Adrenal gland (tissue), 5 donors: ENCODE measurements around the gene PON3.

Source experiments
- POLR2A ChIP-seq, 2 donors: fragments of 450-650 bp; IDR thresholded peaks; one replicate each; pipeline ENCODE4 v1.6.1; 2017; ENCODE audit warnings: antibody characterized with exemption in 2 of 2, mild to moderate bottlenecking in 2 of 2, moderate library complexity in 1 of 2
- TF ChIP-seq, protein P1 (sequence below), 6 experiments: fragments of 450-650 bp in 4 of 6; fragments of 200-600 bp in 2 of 6; sonication (generic) in 1 of 6; IDR thresholded peaks; 1 replicate in 5 of 6; 2 replicates in 1 of 6; pipeline versions ENCODE4 v1.5.1 to v1.8.0; 2016 to 2021; ENCODE audit warnings: antibody characterized with exemption in 6 of 6, mild to moderate bottlenecking in 2 of 6, moderate library complexity in 1 of 6
- donor health status: DM: no; HTN: no; CAD: no.

- TF ChIP-seq, protein P1, sequence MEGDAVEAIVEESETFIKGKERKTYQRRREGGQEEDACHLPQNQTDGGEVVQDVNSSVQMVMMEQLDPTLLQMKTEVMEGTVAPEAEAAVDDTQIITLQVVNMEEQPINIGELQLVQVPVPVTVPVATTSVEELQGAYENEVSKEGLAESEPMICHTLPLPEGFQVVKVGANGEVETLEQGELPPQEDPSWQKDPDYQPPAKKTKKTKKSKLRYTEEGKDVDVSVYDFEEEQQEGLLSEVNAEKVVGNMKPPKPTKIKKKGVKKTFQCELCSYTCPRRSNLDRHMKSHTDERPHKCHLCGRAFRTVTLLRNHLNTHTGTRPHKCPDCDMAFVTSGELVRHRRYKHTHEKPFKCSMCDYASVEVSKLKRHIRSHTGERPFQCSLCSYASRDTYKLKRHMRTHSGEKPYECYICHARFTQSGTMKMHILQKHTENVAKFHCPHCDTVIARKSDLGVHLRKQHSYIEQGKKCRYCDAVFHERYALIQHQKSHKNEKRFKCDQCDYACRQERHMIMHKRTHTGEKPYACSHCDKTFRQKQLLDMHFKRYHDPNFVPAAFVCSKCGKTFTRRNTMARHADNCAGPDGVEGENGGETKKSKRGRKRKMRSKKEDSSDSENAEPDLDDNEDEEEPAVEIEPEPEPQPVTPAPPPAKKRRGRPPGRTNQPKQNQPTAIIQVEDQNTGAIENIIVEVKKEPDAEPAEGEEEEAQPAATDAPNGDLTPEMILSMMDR (IDR thresholded peaks at IDR 0.05), result no peak
- no peak for TF ChIP-seq POLR2A (IDR thresholded peaks at IDR 0.05)
Observed at GRCh38 chr7:95391761-95392160, 4.4 kb downstream of the PON3 start.
